Measurements from ENCODE around the gene SAA1.
"Not testable (repeated sequence)": the region's sequence is repeated elsewhere in the genome, so short reads cannot be mapped to it uniquely, and the experiment has no call there.

Gene SAA1

DNA sequence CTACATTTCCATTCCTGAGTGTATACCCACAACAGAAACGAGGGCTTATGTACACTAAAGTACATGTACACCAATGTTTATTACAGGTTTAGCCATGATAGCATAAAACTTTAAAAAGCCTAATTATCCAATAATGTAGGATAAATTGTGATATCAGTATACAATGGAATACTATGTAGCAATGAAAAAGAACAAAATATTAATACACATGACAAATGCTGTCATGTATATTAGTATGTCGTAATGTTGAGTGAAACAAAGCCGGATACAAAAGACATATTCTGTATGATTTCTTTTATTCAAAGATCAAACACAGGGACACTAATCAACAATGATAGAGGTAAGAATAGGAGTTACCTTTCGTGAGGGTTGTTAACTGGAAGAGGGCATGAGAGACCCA lies 32.2 kb upstream of the SAA1 start:
- H3K27ac ChIP-seq, result no peak overlapping the region
- TF ChIP-seq CTCF (IDR thresholded peaks at IDR 0.05) (no peak), ZFX (IDR thresholded peaks at IDR 0.05; ENCODE audit: borderline replicate concordance) (no peak)

DNA sequence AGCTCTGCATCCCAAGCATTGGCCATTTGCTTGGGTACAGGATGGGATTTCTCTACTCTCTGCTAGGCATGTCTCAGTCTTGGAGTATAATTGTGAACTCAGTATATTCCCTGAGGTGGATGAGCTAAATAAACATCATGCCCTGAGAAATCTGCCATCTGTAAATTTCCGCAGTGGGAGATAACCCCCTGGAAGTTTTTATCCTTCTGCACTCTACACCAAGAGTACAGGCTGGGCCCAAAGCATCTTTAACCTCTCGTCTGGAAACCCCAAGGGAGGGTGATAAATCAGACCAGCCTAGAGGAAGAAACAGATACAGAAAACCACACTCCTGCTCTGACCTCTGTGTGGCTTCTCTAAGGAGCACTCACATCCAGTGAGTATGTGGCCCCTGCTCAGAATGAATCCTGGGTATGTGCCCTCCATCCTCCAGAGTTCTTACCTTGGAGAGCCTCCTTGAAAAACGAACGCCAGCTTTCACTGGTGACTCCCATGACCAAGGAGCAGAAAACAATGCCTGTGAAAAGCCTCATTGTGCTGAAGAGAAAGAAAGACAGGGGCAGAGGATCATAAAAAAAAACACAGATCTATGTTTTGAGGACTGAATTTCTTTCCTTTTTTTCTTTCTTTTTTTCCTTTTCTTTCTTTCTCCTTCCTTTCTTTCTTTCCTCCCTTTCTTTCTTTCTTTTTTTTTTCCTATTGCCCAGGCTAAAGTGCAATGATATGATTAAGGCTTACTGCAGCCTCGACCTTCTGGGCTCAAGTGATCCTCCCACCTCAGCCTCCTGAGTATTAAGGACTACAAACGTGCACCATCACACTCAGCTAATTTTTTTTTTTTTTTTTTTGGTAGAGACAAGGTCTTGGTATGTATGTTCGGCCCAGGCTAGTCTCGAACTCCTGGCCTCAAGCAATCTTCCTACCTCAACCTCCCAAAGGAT lies 30.4 kb upstream of the SAA1 start:
- TF ChIP-seq ZFX (IDR thresholded peaks at IDR 0.05; ENCODE audit: borderline replicate concordance) (no peak), CTCF (IDR thresholded peaks at IDR 0.05) (no peak)
- no peak overlapping the region for H3K27ac ChIP-seq

- H3K27ac ChIP-seq, result no peak within 1 kb of the TSS
These were observed 29.3 kb upstream of the SAA1 start, which contains the start of gene SAA4 for GRCh38 chr11:18236664-18237356. SAA4 (minus strand) TSS chr11:18236802; CDS start chr11:18235926, 876 bp downstream.

GRCh38 chr11:18239655-18240054 lies 26.4 kb upstream of the SAA1 start:
- TF ChIP-seq ZFX (IDR thresholded peaks at IDR 0.05; ENCODE audit: borderline replicate concordance), result no peak
- no peak for TF ChIP-seq CTCF (IDR thresholded peaks at IDR 0.05)
- no peak overlapping the region for H3K27ac ChIP-seq

More at GRCh38 chr11:18236664-18237356, 29.3 kb upstream of the SAA1 start, which contains the start of gene SAA4:
- no peak for TF ChIP-seq CTCF (IDR thresholded peaks at IDR 0.05)
- no peak for TF ChIP-seq ZFX (IDR thresholded peaks at IDR 0.05; ENCODE audit: borderline replicate concordance)

GRCh38 chr11:18243783-18244362 lies 22.2 kb upstream of the SAA1 start:
- TF ChIP-seq CTCF (IDR thresholded peaks at IDR 0.05), result peak; percentile 94
- no peak for TF ChIP-seq ZFX (IDR thresholded peaks at IDR 0.05; ENCODE audit: borderline replicate concordance)
- H3K27ac ChIP-seq, result no peak overlapping the region

- no peak for TF ChIP-seq ZFX (IDR thresholded peaks at IDR 0.05; ENCODE audit: borderline replicate concordance)
- no peak for TF ChIP-seq CTCF (IDR thresholded peaks at IDR 0.05)
- H3K27ac ChIP-seq, result no peak overlapping the region
These were observed 20.7 kb upstream of the SAA1 start for GRCh38 chr11:18245396-18245795.

DNA sequence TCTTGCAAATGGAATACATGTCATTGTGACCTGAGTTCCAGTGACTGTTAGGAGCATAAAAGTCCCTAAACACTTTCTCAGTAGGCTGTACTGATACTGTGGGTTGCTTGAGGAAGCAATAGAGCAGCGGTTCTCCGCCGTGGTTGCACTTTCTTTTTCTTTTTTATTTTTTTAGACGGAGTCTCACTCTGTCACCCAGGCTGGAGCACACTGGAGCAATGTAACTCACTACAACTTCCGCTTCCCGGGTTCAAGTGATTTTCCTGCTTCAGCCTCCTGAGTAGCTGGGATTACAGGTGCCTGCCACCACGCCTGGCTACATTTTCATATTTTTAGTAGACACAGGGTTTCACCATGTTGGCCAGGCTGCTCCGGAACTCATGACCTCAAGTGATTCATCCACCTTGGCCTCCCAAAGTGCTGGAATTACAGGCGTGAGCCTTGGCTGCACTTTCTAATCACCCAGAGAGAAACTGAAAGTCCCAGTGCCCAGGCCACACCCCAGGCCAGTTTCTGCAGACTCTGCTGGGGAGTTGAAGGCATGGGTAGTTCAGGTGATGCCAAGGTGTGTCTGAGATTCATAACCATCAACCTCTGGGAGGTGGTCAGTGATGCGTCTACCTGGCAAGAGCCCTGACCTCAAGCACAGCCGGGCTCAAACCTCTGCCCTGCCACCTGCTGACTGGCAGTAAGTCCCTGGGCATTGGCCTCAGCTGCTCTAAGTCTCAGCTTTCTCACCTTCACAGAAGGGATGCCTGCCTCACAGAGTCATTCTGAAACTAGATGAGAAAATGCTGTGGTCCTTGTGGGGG lies 19.5 kb upstream of the SAA1 start:
- H3K27ac ChIP-seq, result not testable (repeated sequence)

DNA sequence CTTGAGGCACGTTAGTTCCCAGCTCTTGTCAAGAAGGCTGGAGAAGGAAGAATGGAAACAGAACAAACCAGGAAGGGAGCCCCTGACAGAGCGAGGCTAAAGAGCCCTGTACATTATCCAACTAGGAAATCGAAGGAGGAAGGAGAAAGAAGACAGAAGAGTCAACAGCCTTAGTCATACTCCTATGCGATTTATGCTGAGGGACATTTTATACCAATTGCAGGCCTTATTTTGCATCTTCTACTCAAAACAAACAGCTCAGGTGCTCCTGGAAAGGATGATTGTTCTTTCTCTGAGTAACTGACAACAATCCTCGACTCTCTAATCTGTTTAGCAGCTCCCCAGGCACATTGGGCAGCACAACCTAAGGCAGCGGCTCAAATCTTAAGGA lies 18.9 kb upstream of the SAA1 start:
- H3K27ac ChIP-seq, result not testable (repeated sequence)
